ENCODE results near the gene C10orf90. TPM values are rescaled to one million over a fixed set of nuclear protein-coding genes. Genes with fewer than 3 reads are reported as not detected.
"Not testable (repeated sequence)": the region's sequence is repeated elsewhere in the genome, so short reads cannot be mapped to it uniquely, and the experiment has no call there.

Gene C10orf90
- polyA plus RNA-seq, 3 donors: not detected

GRCh38 chr10:126551202-126551601 lies 119.3 kb downstream of the C10orf90 start:
- H3K27ac ChIP-seq (ENCODE audit: low read depth in 1 of 2, low read length in 2 of 2): no peak overlapping the region
- Mint-ChIP-seq H3K27ac (no peak overlapping the region), H3K36me3 (no peaks in the 10 kb centered on the region), H3K4me1 (no peaks in the 10 kb centered on the region), H3K27me3 (ENCODE audit: low read depth in 3 of 3) (peaks cover 0 to 3% (median 3%) of the 10 kb centered on the region in 3 donors), H3K9me3 (peaks cover 0 to 3% (median 0%) of the 10 kb centered on the region in 7 donors), H3K4me3 (no peak overlapping the region)
- no peak overlapping the region for H3K4me3 ChIP-seq (replicated peaks in 1 of 3; ENCODE audit: low read depth in 2 of 3, low read length in 3 of 3)
- no peak overlapping the region for H3K4me2 ChIP-seq (replicated peaks; ENCODE audit: extremely low read depth, low read length, poor library complexity, severe bottlenecking)
- H3K36me3 ChIP-seq (replicated peaks in 1 of 2; ENCODE audit: control insufficient read depth in 1 of 2, insufficient read depth in 2 of 2, low read length in 2 of 2): no peaks in the 10 kb centered on the region
- no peaks in the 10 kb centered on the region for H3K4me1 ChIP-seq (ENCODE audit: control insufficient read depth in 1 of 2, insufficient read depth in 2 of 2, low read length in 2 of 2)
- DNase-seq: no peak
- no peaks in the 10 kb centered on the region for H3K27me3 ChIP-seq (ENCODE audit: control insufficient read depth in 2 of 2, insufficient read depth in 2 of 2, low read length in 2 of 2)
- no peak for TF ChIP-seq CTCF (IDR thresholded peaks at IDR 0.05)
- no peaks in the 10 kb centered on the region for H3K79me2 ChIP-seq (ENCODE audit: insufficient read depth, low read length)
- no peaks in the 10 kb centered on the region for H3K9me3 ChIP-seq (replicated peaks in 1 of 2; ENCODE audit: control insufficient read depth in 1 of 2, insufficient read depth in 1 of 2, low read length in 2 of 2)
- intact Hi-C loops (cut with micrococcal nuclease): no loop called here
- H4K20me1 ChIP-seq (ENCODE audit: insufficient read depth, low read length): no peaks in the 10 kb centered on the region
- no peak overlapping the region for H3K9ac ChIP-seq (ENCODE audit: insufficient read depth, low read length, poor library complexity, severe bottlenecking)
- no peak overlapping the region for H2AFZ ChIP-seq (ENCODE audit: insufficient read depth, low read depth, low read length, poor library complexity, severe bottlenecking)

- intact Hi-C loops (cut with micrococcal nuclease); H3K4me2 ChIP-seq (replicated peaks; ENCODE audit: extremely low read depth, low read length, poor library complexity, severe bottlenecking); H3K4me1 ChIP-seq (ENCODE audit: control insufficient read depth in 1 of 2, insufficient read depth in 2 of 2, low read length in 2 of 2); H2AFZ ChIP-seq (ENCODE audit: insufficient read depth, low read depth, low read length, poor library complexity, severe bottlenecking); H3K9me3 ChIP-seq (replicated peaks in 1 of 2; ENCODE audit: control insufficient read depth in 1 of 2, insufficient read depth in 1 of 2, low read length in 2 of 2); DNase-seq; H3K27me3 ChIP-seq (ENCODE audit: control insufficient read depth in 2 of 2, insufficient read depth in 2 of 2, low read length in 2 of 2); H3K4me3 ChIP-seq (replicated peaks in 1 of 3; ENCODE audit: low read depth in 2 of 3, low read length in 3 of 3); H3K27ac ChIP-seq (ENCODE audit: low read depth in 1 of 2, low read length in 2 of 2); H3K4me1 Mint-ChIP-seq; H3K9ac ChIP-seq (ENCODE audit: insufficient read depth, low read length, poor library complexity, severe bottlenecking); H3K36me3 Mint-ChIP-seq; H3K27ac Mint-ChIP-seq; H3K9me3 Mint-ChIP-seq; H3K27me3 Mint-ChIP-seq (ENCODE audit: low read depth in 3 of 3); H4K20me1 ChIP-seq (ENCODE audit: insufficient read depth, low read length); H3K36me3 ChIP-seq (replicated peaks in 1 of 2; ENCODE audit: control insufficient read depth in 1 of 2, insufficient read depth in 2 of 2, low read length in 2 of 2); H3K79me2 ChIP-seq (ENCODE audit: insufficient read depth, low read length); H3K4me3 Mint-ChIP-seq: not testable (repeated sequence)
- WGBS (ENCODE audit: insufficient coverage): 83% methylated on average over 1 of the region's 4 CpGs
Measured at GRCh38 chr10:126550586-126550985, 119.9 kb downstream of the C10orf90 start.
